Measurements from ENCODE around the gene RRP7A.
"Not testable (repeated sequence)": the region's sequence is repeated elsewhere in the genome, so short reads cannot be mapped to it uniquely, and the experiment has no call there.

Gene RRP7A

GRCh38 chr22:42519525-42520401 is at the start of gene RRP7A:
Gene RRP7A (minus strand): TSS chr22:42519796. CDS start chr22:42519786, 10 bp downstream.
- no peaks in the 10 kb centered on the region for H3K9me3 ChIP-seq (ENCODE audit: control insufficient read depth, low read length)
- no peaks in the 10 kb centered on the region for H3K27me3 ChIP-seq (ENCODE audit: control insufficient read depth, insufficient read depth, low read length)
- no peak within 1 kb of the TSS for H3K4me3 ChIP-seq (ENCODE audit: low read length)
- peak within 1 kb of the TSS; percentile 70 for H3K9ac ChIP-seq (ENCODE audit: low read length)
- no peaks in the 10 kb centered on the region for H3K36me3 ChIP-seq (ENCODE audit: control insufficient read depth, insufficient read depth, low read length)
- peaks cover 4% of the 10 kb centered on the region for H3K4me1 ChIP-seq (ENCODE audit: control insufficient read depth, insufficient read depth, low read length)

GRCh38 chr22:42567950-42568349 is 48.4 kb upstream of the RRP7A start:
- not testable (repeated sequence) for H3K9me3 ChIP-seq (ENCODE audit: control insufficient read depth, low read length); H3K9ac ChIP-seq (ENCODE audit: low read length); H3K36me3 ChIP-seq (ENCODE audit: control insufficient read depth, insufficient read depth, low read length); H3K4me1 ChIP-seq (ENCODE audit: control insufficient read depth, insufficient read depth, low read length); H3K4me3 ChIP-seq (ENCODE audit: low read length); H3K27me3 ChIP-seq (ENCODE audit: control insufficient read depth, insufficient read depth, low read length)

- Histone ChIP-seq H3K9me3 (ENCODE audit: control insufficient read depth, low read length) (no peaks in the 10 kb centered on the region), H3K27me3 (ENCODE audit: control insufficient read depth, insufficient read depth, low read length) (no peaks in the 10 kb centered on the region), H3K9ac (ENCODE audit: low read length) (no peak overlapping the region), H3K4me3 (ENCODE audit: low read length) (no peak overlapping the region), H3K4me1 (ENCODE audit: control insufficient read depth, insufficient read depth, low read length) (no peaks in the 10 kb centered on the region), H3K36me3 (ENCODE audit: control insufficient read depth, insufficient read depth, low read length) (no peaks in the 10 kb centered on the region)
Observed at GRCh38 chr22:42565956-42566355, 46.4 kb upstream of the RRP7A start.

- Histone ChIP-seq H3K36me3 (ENCODE audit: control insufficient read depth, insufficient read depth, low read length) (no peaks in the 10 kb centered on the region), H3K4me1 (ENCODE audit: control insufficient read depth, insufficient read depth, low read length) (no peaks in the 10 kb centered on the region), H3K9me3 (ENCODE audit: control insufficient read depth, low read length) (no peaks in the 10 kb centered on the region), H3K27me3 (ENCODE audit: control insufficient read depth, insufficient read depth, low read length) (no peaks in the 10 kb centered on the region), H3K4me3 (ENCODE audit: low read length) (no peak overlapping the region), H3K9ac (ENCODE audit: low read length) (no peak overlapping the region)
Observed at GRCh38 chr22:42564699-42565098, 45.1 kb upstream of the RRP7A start.

GRCh38 chr22:42563943-42564342 is 44.3 kb upstream of the RRP7A start:
- not testable (repeated sequence) for H3K4me3 ChIP-seq (ENCODE audit: low read length); H3K9me3 ChIP-seq (ENCODE audit: control insufficient read depth, low read length); H3K4me1 ChIP-seq (ENCODE audit: control insufficient read depth, insufficient read depth, low read length); H3K9ac ChIP-seq (ENCODE audit: low read length); H3K27me3 ChIP-seq (ENCODE audit: control insufficient read depth, insufficient read depth, low read length); H3K36me3 ChIP-seq (ENCODE audit: control insufficient read depth, insufficient read depth, low read length)

GRCh38 chr22:42562684-42563083 is 43.1 kb upstream of the RRP7A start:
- H3K4me1 ChIP-seq (ENCODE audit: control insufficient read depth, insufficient read depth, low read length): no peaks in the 10 kb centered on the region
- no peaks in the 10 kb centered on the region for H3K9me3 ChIP-seq (ENCODE audit: control insufficient read depth, low read length)
- no peaks in the 10 kb centered on the region for H3K36me3 ChIP-seq (ENCODE audit: control insufficient read depth, insufficient read depth, low read length)
- H3K27me3 ChIP-seq (ENCODE audit: control insufficient read depth, insufficient read depth, low read length): no peaks in the 10 kb centered on the region
- no peak overlapping the region for H3K9ac ChIP-seq (ENCODE audit: low read length)
- no peak overlapping the region for H3K4me3 ChIP-seq (ENCODE audit: low read length)

- H3K27me3 ChIP-seq (ENCODE audit: control insufficient read depth, insufficient read depth, low read length): no peaks in the 10 kb centered on the region
- no peak overlapping the region for H3K9ac ChIP-seq (ENCODE audit: low read length)
Observed at GRCh38 chr22:42562279-42562678, 42.7 kb upstream of the RRP7A start.

GRCh38 chr22:42561856-42562255 is 42.3 kb upstream of the RRP7A start:
- Histone ChIP-seq H3K27me3 (ENCODE audit: control insufficient read depth, insufficient read depth, low read length) (no peaks in the 10 kb centered on the region), H3K4me3 (ENCODE audit: low read length) (no peak overlapping the region), H3K9ac (ENCODE audit: low read length) (no peak overlapping the region), H3K36me3 (ENCODE audit: control insufficient read depth, insufficient read depth, low read length) (no peaks in the 10 kb centered on the region), H3K4me1 (ENCODE audit: control insufficient read depth, insufficient read depth, low read length) (no peaks in the 10 kb centered on the region), H3K9me3 (ENCODE audit: control insufficient read depth, low read length) (no peaks in the 10 kb centered on the region)

More at GRCh38 chr22:42562279-42562678, 42.7 kb upstream of the RRP7A start:
- Histone ChIP-seq H3K9me3 (ENCODE audit: control insufficient read depth, low read length) (no peaks in the 10 kb centered on the region), H3K36me3 (ENCODE audit: control insufficient read depth, insufficient read depth, low read length) (no peaks in the 10 kb centered on the region), H3K4me3 (ENCODE audit: low read length) (no peak overlapping the region), H3K4me1 (ENCODE audit: control insufficient read depth, insufficient read depth, low read length) (no peaks in the 10 kb centered on the region)

- no peak overlapping the region for H3K4me3 ChIP-seq (ENCODE audit: low read length)
- H3K9ac ChIP-seq (ENCODE audit: low read length): no peak overlapping the region
- no peaks in the 10 kb centered on the region for H3K9me3 ChIP-seq (ENCODE audit: control insufficient read depth, low read length)
- no peaks in the 10 kb centered on the region for H3K4me1 ChIP-seq (ENCODE audit: control insufficient read depth, insufficient read depth, low read length)
- H3K27me3 ChIP-seq (ENCODE audit: control insufficient read depth, insufficient read depth, low read length): no peaks in the 10 kb centered on the region
- H3K36me3 ChIP-seq (ENCODE audit: control insufficient read depth, insufficient read depth, low read length): no peaks in the 10 kb centered on the region
Observed at GRCh38 chr22:42560781-42561180, 41.2 kb upstream of the RRP7A start.

GRCh38 chr22:42560381-42560780 is 40.8 kb upstream of the RRP7A start:
- Histone ChIP-seq H3K4me3 (ENCODE audit: low read length) (no peak overlapping the region), H3K4me1 (ENCODE audit: control insufficient read depth, insufficient read depth, low read length) (no peaks in the 10 kb centered on the region), H3K36me3 (ENCODE audit: control insufficient read depth, insufficient read depth, low read length) (no peaks in the 10 kb centered on the region), H3K27me3 (ENCODE audit: control insufficient read depth, insufficient read depth, low read length) (no peaks in the 10 kb centered on the region), H3K9me3 (ENCODE audit: control insufficient read depth, low read length) (no peaks in the 10 kb centered on the region), H3K9ac (ENCODE audit: low read length) (no peak overlapping the region)

- no peaks in the 10 kb centered on the region for H3K27me3 ChIP-seq (ENCODE audit: control insufficient read depth, insufficient read depth, low read length)
- H3K4me1 ChIP-seq (ENCODE audit: control insufficient read depth, insufficient read depth, low read length): peaks cover 10% of the 10 kb centered on the region
- H3K9me3 ChIP-seq (ENCODE audit: control insufficient read depth, low read length): no peaks in the 10 kb centered on the region
- H3K9ac ChIP-seq (ENCODE audit: low read length): peak within 1 kb of the TSS; percentile 61
- peak within 1 kb of the TSS; percentile 25 for H3K4me3 ChIP-seq (ENCODE audit: low read length)
- H3K36me3 ChIP-seq (ENCODE audit: control insufficient read depth, insufficient read depth, low read length): no peaks in the 10 kb centered on the region
Observed at GRCh38 chr22:42553475-42554361, 34.1 kb upstream of the RRP7A start, which contains the start of gene SERHL2. Gene SERHL2 (plus strand): TSS chr22:42553956. CDS start chr22:42554021, 65 bp downstream.

GRCh38 chr22:42552294-42552647 is 32.7 kb upstream of the RRP7A start:
- not testable (repeated sequence) for H3K4me3 ChIP-seq (ENCODE audit: low read length); H3K36me3 ChIP-seq (ENCODE audit: control insufficient read depth, insufficient read depth, low read length); H3K9ac ChIP-seq (ENCODE audit: low read length); H3K9me3 ChIP-seq (ENCODE audit: control insufficient read depth, low read length); H3K27me3 ChIP-seq (ENCODE audit: control insufficient read depth, insufficient read depth, low read length)
- H3K4me1 ChIP-seq (ENCODE audit: control insufficient read depth, insufficient read depth, low read length): peaks cover 10% of the 10 kb centered on the region

Data from mucosa of stomach (tissue), 1 donor.